GM19025 (cell line): ENCODE measurements around the gene SNAPIN.

ENCODE experiments used
- ATAC-seq: cut with Tn5 transposase; IDR thresholded peaks from one replicate; pipeline ENCODE4 v1.9.1; 2021; ENCODE audit warnings: mild to moderate bottlenecking, low read depth, moderate library complexity; ENCODE audit not compliant: unreplicated experiment

The SNAPIN gene

GRCh38 chr1:153658400-153659174 is at the start of gene SNAPIN:
SNAPIN (plus strand) TSS chr1:153658703; CDS start chr1:153658744, 41 bp downstream.
- peak; percentile 90 for ATAC-seq

- no peak for ATAC-seq
These were observed 49.5 kb upstream of the SNAPIN start for GRCh38 chr1:153608742-153609584.

GRCh38 chr1:153609585-153609907 is 49.0 kb upstream of the SNAPIN start:
- ATAC-seq = no peak

- no peak for ATAC-seq
These were observed 48.2 kb upstream of the SNAPIN start for GRCh38 chr1:153610334-153610733.

DNA sequence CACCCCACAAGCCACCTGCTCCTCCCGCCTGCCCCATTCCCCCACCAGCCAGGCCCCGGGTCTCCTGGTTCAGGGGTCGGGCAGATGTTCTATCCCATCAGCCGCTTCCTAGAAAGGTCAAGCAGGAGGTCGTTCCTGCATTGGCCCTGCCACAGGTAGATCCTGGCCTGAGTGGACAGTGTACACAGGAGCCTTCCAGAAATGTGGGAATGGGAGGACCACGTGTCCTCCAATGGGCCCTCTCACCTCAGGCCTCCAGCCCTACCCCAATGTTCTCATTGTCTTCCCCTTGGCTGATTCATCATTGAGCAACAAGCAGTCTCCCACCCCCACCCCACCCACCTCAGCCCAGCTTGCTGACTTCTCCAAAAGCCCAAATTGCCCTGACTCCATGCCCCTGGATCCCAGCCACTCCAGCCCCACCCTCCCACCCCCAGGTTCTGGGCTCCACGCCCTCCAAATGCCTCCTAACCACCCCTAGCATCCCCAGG is 47.6 kb upstream of the SNAPIN start:
- no peak for ATAC-seq

- no peak for ATAC-seq
These were observed 47.1 kb upstream of the SNAPIN start for GRCh38 chr1:153611356-153611755.

- ATAC-seq = no peak
These were observed 46.3 kb upstream of the SNAPIN start for GRCh38 chr1:153612111-153612754.

- no peak for ATAC-seq
These were observed 45.7 kb upstream of the SNAPIN start, which contains the start of gene S100A16 for GRCh38 chr1:153612755-153613331. S100A16 (minus strand) TSS chr1:153613137; CDS start chr1:153608151, 4,986 bp downstream.

GRCh38 chr1:153613406-153613805 is 45.1 kb upstream of the SNAPIN start:
- ATAC-seq = no peak

DNA sequence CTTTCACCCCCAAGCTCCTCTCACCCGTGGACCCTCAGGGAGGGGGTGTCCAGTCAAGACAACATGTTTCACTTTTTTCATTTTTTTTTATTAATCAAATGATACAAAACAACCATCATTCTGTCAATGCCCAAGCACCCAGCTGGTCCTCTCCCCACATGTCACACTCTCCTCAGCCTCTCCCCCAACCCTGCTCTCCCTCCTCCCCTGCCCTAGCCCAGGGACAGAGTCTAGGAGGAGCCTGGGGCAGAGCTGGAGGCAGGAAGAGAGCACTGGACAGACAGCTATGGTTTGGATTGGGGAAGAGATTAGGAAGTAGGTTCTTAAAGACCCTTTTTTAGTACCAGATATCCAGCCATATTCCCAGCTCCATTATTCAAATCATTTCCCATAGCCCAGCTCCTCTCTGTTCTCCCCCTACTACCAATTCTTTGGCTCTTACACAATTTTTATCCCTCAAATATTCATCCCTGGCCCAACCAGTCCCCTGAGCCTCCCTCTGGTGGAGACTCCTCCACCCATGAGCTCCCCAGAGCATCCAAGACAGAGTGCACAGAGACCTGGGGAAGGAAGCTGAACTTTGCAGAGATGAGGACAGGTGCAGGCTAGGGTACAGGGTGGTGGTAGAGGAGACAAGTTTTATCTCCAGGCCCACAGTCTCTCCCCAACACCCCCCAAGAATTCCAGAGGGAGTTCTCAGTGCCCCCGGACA is 44.2 kb upstream of the SNAPIN start:
- no peak for ATAC-seq

GRCh38 chr1:153614906-153615305 is 43.6 kb upstream of the SNAPIN start:
- ATAC-seq = no peak

DNA sequence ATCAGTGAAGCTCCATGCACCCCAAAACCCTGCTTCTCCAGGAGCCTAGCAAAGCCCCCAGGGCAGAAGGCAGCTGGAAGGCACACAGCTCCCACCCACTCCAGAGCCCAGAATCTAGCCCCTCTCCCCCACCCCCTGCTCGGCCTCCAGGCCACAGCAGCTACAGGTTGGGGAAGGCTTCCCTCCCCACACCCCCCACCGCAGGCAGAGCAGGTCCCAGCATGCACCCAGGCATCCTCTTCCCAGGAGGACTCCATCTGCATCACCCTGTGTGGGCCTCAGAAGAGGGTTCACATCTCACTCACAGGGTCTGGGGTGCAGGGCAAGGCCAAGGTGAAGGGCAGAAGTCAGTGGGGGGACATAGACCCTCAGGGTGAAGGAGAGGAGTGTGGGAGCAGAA is 43.1 kb upstream of the SNAPIN start:
- ATAC-seq = no peak

DNA sequence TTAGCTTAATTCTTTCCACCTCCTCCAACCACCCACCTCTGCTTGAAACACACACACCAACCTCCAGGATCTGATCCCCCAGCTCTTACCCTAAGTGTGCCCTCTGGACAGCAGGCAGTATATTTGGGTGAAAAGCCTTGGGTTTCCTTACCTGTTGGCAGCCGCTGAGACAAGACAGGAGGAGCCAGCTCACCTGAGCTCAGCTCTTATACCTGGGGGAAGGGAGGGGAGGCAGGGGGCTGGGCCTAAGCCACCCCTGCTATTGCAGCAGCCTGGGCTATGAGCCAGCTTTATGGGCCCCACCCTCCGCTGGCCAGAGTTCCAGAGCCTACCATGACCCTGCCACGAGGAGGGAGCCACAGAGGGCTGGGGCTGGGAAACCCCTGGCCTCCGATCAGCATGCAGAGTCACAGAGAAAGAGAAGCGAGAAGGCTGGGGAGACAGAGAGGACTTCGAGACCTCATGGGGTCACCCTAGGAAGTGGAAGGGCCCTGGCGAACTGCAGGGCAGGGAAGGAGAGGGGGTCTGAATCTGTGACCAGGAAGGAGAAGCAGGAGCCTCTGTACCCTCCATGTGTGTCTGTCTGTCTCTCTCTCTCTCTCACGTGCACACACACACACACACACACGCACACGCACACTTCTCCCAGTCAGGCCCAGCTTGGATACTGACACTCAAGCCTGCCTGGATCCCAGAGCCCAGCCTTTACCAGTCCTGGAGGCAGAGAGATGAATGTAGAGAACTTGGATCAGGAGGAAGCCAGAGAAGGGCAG is 42.2 kb upstream of the SNAPIN start, which contains the start of gene S100A14:
Gene S100A14, minus strand, starts transcription at position 182 of the 773 bp plus-strand sequence. CDS start 467 bp downstream, outside the sequence.
- no peak for ATAC-seq

- no peak for ATAC-seq
These were observed 41.6 kb upstream of the SNAPIN start for GRCh38 chr1:153616917-153617311.

- ATAC-seq = peak; percentile 78
These were observed 40.8 kb upstream of the SNAPIN start for GRCh38 chr1:153617663-153618062.

DNA sequence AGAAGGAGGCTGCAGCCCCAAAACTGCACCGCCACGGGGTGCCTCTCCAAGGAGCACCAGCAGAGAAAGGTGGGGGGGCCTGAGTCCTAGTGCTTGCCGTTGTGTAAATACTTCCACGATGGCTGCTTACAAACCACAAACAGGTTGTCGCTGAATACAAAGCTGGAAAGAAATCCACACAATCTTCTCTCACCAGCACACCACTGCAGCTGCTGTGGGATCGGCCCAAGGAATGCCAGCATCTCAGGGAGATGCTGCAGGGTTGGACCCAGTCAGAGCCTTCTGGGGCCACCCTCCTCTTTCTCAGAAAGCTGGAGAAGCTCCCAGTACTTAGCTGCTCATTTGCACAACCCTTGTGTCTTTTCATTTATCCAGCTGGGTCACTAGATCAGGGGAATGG is 39.3 kb upstream of the SNAPIN start:
- no peak for ATAC-seq

- ATAC-seq = no peak
These were observed 35.4 kb upstream of the SNAPIN start for GRCh38 chr1:153623101-153623500.

GRCh38 chr1:153624965-153625611 is 33.4 kb upstream of the SNAPIN start:
- ATAC-seq = no peak

GRCh38 chr1:153626477-153626903 is 32.0 kb upstream of the SNAPIN start:
- no peak for ATAC-seq
